ENCODE measurements around the gene MFAP2. TPM values are rescaled to one million over a fixed set of nuclear protein-coding genes. Genes with fewer than 3 reads are reported as not detected.

MFAP2 gene
- total RNA-seq, 1 donor, result 8.1 TPM

GRCh38 chr1:16981269-16981849 lies 939 bp upstream of the MFAP2 start:
- no peak for DNase-seq (ENCODE audit: low read depth in 2 of 3, low spot score in 2 of 3)

DNA sequence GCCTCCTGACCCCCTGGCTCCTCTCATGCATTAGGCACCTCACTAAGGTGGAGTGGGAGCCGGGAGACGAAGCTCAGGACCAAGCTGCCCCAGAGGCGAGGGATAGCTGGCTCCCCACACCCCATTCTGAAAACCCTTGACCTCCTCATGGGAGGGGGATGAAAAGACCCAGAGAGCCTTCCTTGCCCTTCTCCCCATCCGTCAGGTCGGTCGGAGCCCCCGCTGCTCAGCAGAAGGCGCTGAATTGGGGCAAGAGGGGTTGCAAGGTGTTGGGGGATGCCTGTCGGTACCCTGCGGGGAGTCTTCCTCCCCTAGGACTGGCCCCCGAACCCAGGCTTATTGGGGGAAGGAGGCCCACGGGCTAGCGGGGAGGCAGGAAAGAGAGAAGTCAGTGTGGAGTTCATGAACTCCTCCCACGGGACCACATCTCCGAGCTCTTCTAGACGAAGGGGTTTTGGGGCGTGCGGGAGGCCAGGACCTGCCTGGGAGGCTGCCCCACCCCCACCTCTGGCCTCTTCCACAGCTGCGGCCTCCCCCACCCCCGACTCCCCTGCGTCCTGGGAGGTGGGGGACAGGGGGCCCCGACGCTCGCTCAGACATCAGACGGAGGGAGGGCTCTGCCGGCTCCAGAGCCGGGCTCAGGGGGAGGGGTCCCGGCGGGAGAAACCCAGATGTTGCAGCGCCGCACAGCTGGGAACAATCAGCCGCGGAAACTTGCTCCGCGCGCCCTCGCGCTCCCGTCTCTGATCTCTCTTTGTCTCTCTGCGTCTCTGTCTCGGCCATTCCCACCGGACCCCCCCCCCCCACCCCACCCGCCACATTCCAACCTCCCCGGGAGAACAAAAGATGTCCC lies 719 bp downstream of the MFAP2 start:
- no peak for DNase-seq (ENCODE audit: low read depth in 2 of 3, low spot score in 2 of 3)

- DNase-seq (ENCODE audit: low read depth in 2 of 3, low spot score in 2 of 3), result peak in 2 of 3 donors; percentile 55 to 63
These were observed 1.6 kb downstream of the MFAP2 start for GRCh38 chr1:16978567-16979474.

DNA sequence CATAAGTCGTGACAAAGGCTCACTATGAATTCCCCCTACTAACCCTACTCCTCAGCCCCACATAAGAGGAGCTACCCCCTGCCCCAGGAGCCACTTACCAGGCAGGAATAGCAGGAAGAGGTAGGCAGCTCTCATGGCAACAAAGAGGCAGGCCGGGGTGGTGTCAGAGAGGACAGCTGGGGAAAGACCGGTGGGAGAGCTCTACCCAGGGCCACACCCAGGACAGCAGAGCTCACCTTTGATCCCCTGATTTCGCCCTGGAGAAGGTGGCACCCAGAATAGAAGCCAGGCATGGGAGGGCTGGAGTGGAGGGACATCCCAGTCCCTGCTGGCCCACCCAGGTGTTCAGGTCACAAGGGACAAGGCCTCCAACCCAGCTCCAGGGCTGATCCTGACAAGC lies 2.3 kb downstream of the MFAP2 start:
- no peak for DNase-seq (ENCODE audit: low read depth in 2 of 3, low spot score in 2 of 3)

DNA sequence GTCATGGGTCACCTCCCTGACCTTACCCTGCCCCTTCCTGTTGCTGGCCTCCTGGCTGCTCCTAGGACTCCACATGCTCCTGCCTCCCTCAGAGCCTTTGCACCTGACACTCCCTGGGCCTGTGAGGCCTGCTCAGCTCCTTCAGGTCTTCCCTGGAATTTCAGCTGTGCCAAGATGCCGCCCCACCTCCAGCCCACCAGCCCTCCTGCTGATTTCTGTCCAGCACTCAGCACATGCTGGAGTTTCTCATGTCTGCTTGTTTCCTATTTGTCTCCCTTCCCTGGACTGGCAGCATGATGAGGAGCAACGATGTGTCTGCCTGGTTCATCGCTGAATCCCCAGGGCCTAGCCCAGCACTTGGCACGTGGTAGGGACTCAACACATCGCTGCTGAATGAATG lies 3.0 kb downstream of the MFAP2 start:
- DNase-seq (ENCODE audit: low read depth in 2 of 3, low spot score in 2 of 3), result no peak

DNA sequence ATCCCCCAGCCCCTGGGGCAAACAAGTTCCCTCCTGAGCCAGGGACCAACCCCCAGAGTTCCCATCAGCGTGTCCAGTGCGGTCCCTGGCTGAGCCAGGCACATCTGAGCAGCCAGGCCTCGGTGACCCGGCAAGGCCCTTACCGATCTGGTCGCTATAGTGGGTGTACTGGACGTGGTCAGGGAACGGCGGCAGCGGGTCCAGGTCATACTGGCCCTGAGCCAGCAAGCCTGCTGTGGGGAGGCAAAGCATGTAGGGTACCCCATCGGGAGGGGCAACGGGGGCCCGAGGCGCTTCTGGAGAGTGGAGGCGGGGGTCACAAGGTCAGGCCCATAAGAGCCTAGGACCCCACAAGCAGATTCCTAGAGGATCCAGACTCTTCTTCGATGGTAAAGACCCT lies 3.5 kb downstream of the MFAP2 start:
- no peak for DNase-seq (ENCODE audit: low read depth in 2 of 3, low spot score in 2 of 3)

DNA sequence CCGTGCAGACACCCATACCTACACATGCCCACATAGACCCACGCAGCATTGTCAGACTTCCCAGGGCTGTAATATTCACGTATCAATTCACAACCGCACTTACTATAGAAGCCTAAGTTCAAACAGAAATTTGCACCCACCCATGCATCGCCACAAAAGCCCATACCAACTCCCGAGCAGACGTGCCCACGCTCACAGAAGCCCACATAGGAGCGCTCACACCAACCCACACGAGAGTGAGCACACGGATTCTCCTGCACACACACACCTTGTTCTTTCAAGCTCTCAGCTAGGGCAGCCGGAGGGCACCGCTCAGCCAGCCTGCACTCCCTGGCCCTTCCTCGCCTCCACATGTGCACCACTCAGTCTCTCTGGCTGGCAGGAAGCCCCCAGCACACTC lies 4.6 kb downstream of the MFAP2 start:
- DNase-seq (ENCODE audit: low read depth in 2 of 3, low spot score in 2 of 3), result no peak

DNA sequence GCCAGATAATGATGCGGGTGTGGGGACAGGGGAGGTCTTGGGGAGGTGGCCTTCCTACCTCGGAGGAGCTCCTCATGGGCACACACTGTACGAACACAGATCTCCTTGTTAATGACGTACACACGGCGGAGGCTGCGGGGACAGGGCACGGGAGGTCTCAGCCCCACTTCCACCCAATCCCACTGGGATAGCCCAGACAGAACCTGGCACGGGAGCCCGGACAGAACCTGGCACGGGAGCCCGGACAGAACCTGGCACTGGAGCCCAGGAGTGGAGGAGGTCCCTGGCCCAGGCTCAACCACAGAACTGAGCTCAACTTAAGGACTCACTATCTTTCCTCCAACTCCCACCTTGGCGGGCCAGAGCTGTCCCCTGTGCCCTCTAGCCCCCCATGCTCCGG lies 5.2 kb downstream of the MFAP2 start:
- no peak for DNase-seq (ENCODE audit: low read depth in 2 of 3, low spot score in 2 of 3)

DNA sequence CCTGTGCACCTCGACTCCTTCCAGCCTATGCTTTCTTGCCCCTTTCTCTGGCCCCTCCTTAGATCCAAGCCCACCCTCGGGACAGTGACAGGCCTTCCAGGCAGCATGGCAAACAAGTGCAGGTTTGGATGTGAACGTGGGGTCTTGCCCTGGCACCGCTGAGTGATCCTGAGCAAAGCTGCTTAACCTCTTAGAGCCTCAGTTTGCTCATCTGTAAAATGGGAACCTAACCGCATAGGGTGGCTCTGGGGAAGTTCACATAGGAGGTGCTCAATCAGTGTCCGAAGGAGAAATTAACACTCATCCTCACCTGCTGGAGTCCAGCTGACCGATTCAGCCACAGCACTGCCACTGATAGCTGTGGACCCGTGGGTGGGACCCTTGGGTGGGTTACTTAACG lies 7.2 kb downstream of the MFAP2 start:
- no peak for DNase-seq (ENCODE audit: low read depth in 2 of 3, low spot score in 2 of 3)

- DNase-seq (ENCODE audit: low read depth in 2 of 3, low spot score in 2 of 3), result no peak
These were observed 8.1 kb downstream of the MFAP2 start for GRCh38 chr1:16972189-16972895.

DNA sequence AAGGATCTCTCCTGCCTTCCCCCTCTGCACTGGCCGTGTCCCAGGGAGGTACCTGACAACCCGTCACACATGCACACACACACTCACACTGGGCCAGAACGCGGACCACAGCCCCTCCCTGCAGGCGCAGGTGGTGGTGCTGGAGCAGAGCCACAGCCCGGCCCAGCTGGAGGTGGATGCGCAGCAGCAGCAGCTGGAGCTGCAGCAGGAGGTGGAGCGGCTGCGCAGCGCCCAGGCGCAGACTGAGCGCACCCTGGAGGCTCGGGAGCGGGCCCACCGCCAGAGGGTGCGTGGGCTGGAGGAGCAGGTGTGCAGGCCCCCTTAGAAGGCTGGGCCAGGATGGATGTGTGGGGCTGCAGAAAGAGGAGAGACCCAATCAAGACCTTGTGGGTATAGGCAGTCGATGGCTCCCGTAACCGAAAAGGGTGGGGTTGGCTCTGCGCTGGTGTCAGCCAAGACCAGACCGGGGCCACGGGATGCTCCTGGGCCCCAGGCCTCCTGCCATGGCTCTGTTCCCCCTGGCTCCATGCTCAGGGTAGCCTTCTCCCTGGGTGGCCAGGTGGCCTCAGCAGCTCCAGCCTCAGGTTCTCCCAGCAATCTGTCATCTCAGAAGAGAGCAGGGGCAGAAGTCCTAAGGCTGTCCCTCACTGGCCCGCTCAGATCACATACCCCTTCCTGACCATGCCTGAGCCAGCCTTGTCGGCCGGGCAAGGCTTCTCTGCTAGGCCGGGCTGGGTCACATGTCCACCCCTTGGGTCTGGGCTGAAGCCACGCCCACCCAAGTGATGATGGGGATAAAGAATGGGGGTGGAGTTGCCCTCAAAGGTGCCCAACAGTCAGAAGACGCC lies 8.9 kb downstream of the MFAP2 start:
- DNase-seq (ENCODE audit: low read depth in 2 of 3, low spot score in 2 of 3), result no peak

GRCh38 chr1:16970132-16970910 lies 10.1 kb downstream of the MFAP2 start:
- no peak for DNase-seq (ENCODE audit: low read depth in 2 of 3, low spot score in 2 of 3)

DNA sequence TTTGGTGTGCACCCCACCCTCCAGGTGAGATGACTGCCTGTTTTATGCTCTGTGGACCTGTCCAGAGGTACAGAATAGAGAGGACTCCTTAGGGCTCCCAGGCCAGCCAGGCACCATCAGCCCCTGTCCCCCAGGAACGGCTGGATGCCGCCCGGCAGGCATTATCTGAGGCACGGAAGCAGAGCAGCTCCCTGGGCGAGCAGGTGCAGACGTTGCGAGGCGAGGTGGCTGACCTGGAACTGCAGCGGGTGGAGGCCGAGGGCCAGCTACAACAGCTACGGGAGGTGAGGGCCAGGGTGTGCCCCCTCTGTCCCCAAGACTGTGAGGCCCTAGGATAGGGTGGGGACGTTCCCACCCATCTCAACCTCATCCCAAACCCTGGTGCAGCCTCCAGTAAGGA lies 10.8 kb downstream of the MFAP2 start:
- DNase-seq (ENCODE audit: low read depth in 2 of 3, low spot score in 2 of 3), result no peak

GRCh38 chr1:16969057-16969611 lies 11.3 kb downstream of the MFAP2 start:
- DNase-seq (ENCODE audit: low read depth in 2 of 3, low spot score in 2 of 3), result no peak

DNA sequence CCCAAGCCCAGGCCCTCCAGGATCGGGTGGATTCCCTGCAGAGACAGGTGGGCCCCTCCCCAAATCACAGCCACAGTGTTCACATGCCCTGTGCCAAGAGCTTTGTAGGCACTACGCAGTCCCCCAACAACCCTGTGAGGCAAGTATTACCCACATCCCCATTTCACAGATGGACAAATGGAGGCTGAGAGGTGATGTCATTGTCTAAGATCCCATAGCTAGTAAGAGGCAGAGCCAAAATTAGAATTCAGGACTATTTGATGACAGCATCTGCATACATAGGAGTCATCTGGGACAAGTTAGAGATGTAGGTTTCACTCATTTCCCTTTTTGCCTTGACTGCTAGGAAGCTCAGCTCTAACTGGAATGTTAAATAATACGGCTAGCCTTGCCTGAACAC lies 12.0 kb downstream of the MFAP2 start:
- DNase-seq (ENCODE audit: low read depth in 2 of 3, low spot score in 2 of 3), result no peak

GRCh38 chr1:16967962-16968361 lies 12.5 kb downstream of the MFAP2 start:
- no peak for DNase-seq (ENCODE audit: low read depth in 2 of 3, low spot score in 2 of 3)

DNA sequence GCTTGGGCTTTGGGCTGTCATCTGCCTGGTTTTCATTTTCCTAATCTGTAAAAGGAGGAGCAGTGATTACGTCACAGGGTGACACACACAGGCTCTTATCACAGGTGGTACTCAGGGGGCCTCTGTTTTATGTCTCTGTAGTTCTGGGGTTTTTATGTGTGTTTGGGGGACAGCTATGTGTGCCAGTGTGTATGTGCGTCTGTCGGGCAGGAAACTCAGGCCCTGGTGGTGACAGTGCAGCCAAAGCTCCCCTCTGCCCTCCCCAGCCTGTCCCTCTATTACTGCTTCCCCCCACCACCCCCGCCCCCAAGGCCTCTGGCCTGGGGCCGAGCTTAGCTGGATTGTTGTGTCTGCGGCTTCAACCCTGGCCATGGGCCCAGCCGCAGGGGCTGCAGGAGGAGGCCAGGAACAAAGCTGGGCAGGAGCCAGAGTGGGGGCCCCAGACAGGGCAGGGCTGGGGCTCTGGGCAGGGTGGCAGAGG lies 13.3 kb downstream of the MFAP2 start:
- peak in 1 of 3 donors; percentile 40 for DNase-seq (ENCODE audit: low read depth in 2 of 3, low spot score in 2 of 3)

GRCh38 chr1:16966282-16966681 lies 14.1 kb downstream of the MFAP2 start:
- no peak for DNase-seq (ENCODE audit: low read depth in 2 of 3, low spot score in 2 of 3)
